ENCODE measurements around the gene MRPS15. TPM values are rescaled to one million over a fixed set of nuclear protein-coding genes. Genes with fewer than 3 reads are reported as not detected.

Gene MRPS15
- total RNA-seq, 1 donor from 2014 or later, result 30.4 TPM

DNA sequence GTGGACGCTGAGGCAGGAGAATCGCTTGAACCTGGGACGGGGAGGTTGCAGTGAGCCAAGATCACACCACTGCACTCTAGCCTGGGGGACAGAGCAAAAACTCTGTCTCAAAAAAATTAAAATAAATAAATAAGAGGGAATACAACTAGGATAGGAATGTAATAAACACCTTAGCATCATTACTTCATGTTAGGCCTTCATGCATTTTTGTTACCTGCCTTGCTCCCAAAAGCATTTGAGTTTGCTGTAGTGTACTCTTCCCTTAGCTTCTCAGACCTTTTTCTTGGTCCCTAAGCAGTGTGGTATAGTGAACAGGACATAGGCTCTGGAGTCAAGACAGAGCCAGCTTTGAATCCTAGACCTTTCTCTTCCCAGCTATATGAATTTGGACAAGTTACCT lies 11.1 kb downstream of the MRPS15 start:
- Histone ChIP-seq H3K27ac (no peak overlapping the region), H3K4me1 (peaks cover 3 to 8% of the 10 kb centered on the region in 2 donors), H3K4me3 (no peak overlapping the region), H3K36me3 (peaks cover 24 to 34% of the 10 kb centered on the region in 2 donors), H3K27me3 (no peaks in the 10 kb centered on the region), H3K9me3 (no peaks in the 10 kb centered on the region)
- TF ChIP-seq, protein P1, sequence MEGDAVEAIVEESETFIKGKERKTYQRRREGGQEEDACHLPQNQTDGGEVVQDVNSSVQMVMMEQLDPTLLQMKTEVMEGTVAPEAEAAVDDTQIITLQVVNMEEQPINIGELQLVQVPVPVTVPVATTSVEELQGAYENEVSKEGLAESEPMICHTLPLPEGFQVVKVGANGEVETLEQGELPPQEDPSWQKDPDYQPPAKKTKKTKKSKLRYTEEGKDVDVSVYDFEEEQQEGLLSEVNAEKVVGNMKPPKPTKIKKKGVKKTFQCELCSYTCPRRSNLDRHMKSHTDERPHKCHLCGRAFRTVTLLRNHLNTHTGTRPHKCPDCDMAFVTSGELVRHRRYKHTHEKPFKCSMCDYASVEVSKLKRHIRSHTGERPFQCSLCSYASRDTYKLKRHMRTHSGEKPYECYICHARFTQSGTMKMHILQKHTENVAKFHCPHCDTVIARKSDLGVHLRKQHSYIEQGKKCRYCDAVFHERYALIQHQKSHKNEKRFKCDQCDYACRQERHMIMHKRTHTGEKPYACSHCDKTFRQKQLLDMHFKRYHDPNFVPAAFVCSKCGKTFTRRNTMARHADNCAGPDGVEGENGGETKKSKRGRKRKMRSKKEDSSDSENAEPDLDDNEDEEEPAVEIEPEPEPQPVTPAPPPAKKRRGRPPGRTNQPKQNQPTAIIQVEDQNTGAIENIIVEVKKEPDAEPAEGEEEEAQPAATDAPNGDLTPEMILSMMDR (IDR thresholded peaks at IDR 0.05), result no peak
- intact Hi-C loops (cut with DNase I), result loop anchor here (5.0 to 10.0 kb wide), 3 partner anchors 56 to 1562 kb away; partner anchors contain the start of genes LSM10, PSMB2 and UTP11
- DNase-seq (ENCODE audit: low spot score in 2 of 2), result no peak

DNA sequence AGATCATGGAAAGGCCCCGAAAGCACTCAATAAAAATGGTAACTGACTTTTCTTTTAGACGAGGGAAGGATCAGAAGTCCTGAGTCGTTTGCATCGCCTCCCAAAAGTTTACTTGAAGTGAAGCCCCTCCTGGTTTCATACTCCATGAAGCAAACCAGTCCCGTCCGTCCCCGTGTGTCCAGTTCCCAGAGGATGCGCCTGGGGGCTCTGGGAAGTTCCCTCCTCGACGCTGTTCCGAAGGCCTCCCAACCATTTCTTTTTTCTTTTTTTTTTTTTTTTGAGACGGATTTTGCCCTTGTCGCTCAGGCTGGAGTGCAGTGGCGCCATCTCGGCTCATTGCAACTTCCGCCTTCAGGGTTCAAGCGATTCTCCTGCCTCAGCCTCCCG lies 13.3 kb downstream of the MRPS15 start:
- no peak for DNase-seq (ENCODE audit: low spot score in 2 of 2)
- H3K4me1 ChIP-seq, result peaks cover 3 to 8% of the 10 kb centered on the region in 2 donors
- peaks cover 7 to 12% of the 10 kb centered on the region in 2 donors for H3K36me3 ChIP-seq
- TF ChIP-seq, protein P1 (IDR thresholded peaks at IDR 0.05), result no peak
- no peaks in the 10 kb centered on the region for H3K9me3 ChIP-seq
- H3K4me3 ChIP-seq, result peak overlapping the region; percentile 55 to 82
- intact Hi-C loops (cut with DNase I), result loop anchor here (2.0 to 10.0 kb wide), 4 partner anchors 14 to 1564 kb away; partner anchors contain the start of genes LSM10, MRPS15, PSMB2 and UTP11
- no peaks in the 10 kb centered on the region for H3K27me3 ChIP-seq
- peak overlapping the region; percentile 95 to 97 for H3K27ac ChIP-seq

DNA sequence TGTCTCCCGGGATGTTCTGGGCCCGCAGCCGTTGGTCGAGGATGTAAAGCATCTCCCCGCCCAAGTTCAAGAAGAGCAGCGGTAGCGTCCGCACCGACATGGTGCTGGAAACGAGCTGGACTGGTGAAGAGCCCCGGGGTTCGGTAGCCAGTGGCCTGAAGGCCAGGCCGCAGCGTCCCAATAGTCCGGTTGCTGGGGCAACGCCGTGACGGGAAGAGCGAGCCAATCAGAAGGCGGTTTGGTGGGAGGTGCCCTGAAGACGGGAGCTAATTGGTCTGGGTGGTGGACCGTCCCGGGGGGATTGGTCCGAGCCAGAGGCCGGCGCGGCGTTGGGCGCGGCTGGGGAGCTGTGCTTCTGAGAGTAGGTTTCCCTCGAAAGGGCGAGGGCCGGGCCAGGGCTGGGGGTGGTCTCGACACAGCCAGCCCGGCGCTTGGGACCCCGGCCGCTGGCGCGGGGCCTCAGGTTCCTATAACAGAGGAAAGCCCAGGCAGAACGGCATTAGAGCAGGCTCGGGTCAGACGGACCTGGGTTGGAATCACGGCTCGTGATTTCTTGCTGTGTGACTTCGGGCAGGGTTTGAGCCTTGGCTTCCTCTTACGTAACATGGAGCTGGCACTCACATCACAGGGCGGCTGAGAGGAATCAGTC lies 13.8 kb downstream of the MRPS15 start, which contains the start of gene OSCP1:
Gene OSCP1, minus strand, starts transcription at position 182 of the 649 bp plus-strand sequence. Its CDS starts 82 bp downstream, at position 100.
- Histone ChIP-seq H3K36me3 (peaks cover 4 to 7% of the 10 kb centered on the region in 2 donors), H3K27me3 (no peaks in the 10 kb centered on the region), H3K27ac (peak within 1 kb of the TSS; percentile 95 to 97), H3K9me3 (no peaks in the 10 kb centered on the region), H3K4me1 (peaks cover 3 to 8% of the 10 kb centered on the region in 2 donors), H3K4me3 (peak within 1 kb of the TSS; percentile 55 to 82)
- DNase-seq (ENCODE audit: low spot score in 2 of 2), result peak; percentile 75 to 97
- TF ChIP-seq, protein P1 (IDR thresholded peaks at IDR 0.05), result no peak
- intact Hi-C loops (cut with DNase I), result loop anchor here (2.0 to 10.0 kb wide), 4 partner anchors 14 to 1564 kb away; partner anchors contain the start of genes LSM10, MRPS15, PSMB2 and UTP11

DNA sequence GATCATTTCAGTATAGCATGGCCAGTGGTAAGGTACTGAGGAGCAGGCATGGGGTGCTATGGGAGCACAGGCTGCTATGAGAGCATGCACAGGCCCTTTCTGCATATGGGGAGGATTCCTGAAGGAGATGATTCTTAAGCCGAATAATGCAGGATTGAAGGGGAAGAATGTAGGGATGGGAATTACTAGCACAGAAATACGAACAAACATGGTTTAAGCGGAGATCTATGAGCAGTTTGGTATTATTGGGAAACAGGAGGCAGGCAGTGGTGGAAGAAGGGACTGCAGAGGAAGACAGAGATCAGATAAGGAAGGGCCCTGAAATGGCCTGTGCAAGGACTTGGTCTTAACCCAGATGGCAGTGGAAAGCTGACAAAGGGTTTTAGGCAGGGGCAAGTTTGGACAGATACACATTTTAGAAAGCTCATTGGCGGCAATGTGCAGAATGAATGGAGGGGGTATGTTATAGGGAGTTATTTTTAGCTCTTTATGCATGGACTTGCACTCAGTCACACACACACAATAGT lies 15.6 kb downstream of the MRPS15 start:
- Histone ChIP-seq H3K36me3 (no peaks in the 10 kb centered on the region), H3K4me1 (peaks cover 3 to 8% of the 10 kb centered on the region in 2 donors), H3K27me3 (no peaks in the 10 kb centered on the region), H3K4me3 (no peak overlapping the region), H3K9me3 (no peaks in the 10 kb centered on the region), H3K27ac (no peak overlapping the region)
- TF ChIP-seq, protein P1 (IDR thresholded peaks at IDR 0.05), result no peak
- intact Hi-C loops (cut with DNase I), result no loop called here
- no peak for DNase-seq (ENCODE audit: low spot score in 2 of 2)

DNA sequence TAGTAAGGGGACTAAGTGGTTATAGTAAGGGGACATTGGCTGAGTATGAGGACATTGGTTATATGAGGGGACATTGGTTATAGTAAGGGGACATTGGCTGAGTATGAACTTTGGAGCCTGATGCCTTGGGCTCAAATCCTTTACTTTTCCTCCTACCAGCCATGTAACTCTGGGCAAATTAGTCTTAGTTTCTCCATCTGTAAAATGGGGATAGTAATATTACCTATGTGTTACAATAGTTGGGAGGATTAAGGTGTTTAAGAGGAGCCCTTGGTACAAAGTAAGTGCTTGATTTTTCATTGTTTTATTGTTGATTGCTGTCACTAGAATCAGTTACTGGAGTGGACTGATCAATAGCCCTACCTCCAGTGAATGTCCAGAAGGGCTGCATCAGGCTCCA lies 16.7 kb downstream of the MRPS15 start:
- Histone ChIP-seq H3K36me3 (no peaks in the 10 kb centered on the region), H3K27ac (no peak overlapping the region), H3K27me3 (no peaks in the 10 kb centered on the region), H3K4me1 (peaks cover 3 to 8% of the 10 kb centered on the region in 2 donors), H3K4me3 (no peak overlapping the region), H3K9me3 (no peaks in the 10 kb centered on the region)
- TF ChIP-seq, protein P1 (IDR thresholded peaks at IDR 0.05), result no peak
- intact Hi-C loops (cut with DNase I), result no loop called here
- no peak for DNase-seq (ENCODE audit: low spot score in 2 of 2)

Measured in ascending aorta (tissue), 2 donors.